Fibroblast of gingiva (primary cell): ENCODE measurements around the gene TRUB1.
"Not testable (repeated sequence)": the region's sequence is repeated elsewhere in the genome, so short reads cannot be mapped to it uniquely, and the experiment has no call there.

Experiments
- DNase-seq: peaks from one replicate; pipeline ENCODE4 v3.0.0-alpha.2; 2011; ENCODE audit warnings: low read depth

Gene TRUB1

DNA sequence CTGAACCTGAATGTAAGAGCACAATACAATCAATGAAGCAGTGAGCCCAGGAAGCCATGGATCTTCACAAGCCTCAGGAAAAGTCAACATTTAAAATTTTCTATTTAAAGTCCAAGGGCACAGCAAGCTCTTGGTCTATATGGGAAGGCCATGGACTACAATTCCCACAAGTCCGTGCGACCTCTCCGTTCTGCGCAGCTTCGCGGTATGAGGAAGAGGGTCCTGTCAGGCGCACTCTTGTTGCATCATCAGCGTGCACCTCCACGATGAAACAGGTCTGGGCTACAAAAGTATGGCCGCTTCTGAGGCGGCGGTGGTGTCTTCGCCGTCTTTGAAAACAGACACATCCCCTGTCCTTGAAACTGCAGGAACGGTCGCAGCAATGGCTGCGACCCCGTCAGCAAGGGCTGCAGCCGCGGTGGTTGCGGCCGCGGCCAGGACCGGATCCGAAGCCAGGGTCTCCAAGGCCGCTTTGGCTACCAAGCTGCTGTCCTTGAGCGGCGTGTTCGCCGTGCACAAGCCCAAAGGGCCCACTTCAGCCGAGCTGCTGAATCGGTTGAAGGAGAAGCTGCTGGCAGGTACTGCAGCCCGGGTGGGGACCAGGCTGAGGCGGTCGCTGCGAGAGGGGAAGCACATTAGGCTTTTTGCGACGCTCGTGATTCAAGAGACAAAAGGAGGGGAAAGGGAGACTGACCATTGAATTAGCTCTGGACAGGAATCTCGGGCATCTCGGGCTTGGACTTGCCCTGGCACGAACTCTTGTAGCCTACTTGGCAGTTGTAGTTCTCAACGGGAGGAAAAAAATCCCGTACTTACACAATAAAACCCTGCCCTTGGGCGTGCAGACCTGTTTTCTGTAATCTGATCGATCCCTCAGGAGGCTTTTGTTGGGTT lies at the start of gene TRUB1:
Gene TRUB1, plus strand, starts transcription at position 234 of the 894 bp plus-strand sequence. Its CDS starts 59 bp downstream, at position 293.
- peak; percentile 91 for DNase-seq

GRCh38 chr10:114893251-114893650 lies 44.7 kb upstream of the TRUB1 start:
- DNase-seq = no peak

DNA sequence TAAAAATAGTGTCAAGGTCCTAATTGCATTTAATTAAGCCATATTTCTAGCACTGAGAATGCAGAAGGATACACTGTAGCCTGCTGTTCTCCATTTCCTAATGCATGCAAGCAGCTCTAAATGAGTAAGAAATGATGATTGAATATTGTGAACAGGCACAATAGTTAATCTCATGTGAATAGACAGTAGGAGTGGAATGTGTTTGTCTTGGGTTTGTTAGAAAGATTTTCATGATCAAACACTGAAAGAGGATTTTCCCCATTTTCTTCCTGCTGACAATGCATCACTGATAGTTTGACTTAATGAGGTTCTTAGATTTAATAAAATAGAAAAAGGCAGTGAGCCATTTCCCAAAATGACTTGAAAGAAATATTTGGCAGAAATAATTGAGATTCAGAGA lies 43.1 kb upstream of the TRUB1 start:
- no peak for DNase-seq

DNA sequence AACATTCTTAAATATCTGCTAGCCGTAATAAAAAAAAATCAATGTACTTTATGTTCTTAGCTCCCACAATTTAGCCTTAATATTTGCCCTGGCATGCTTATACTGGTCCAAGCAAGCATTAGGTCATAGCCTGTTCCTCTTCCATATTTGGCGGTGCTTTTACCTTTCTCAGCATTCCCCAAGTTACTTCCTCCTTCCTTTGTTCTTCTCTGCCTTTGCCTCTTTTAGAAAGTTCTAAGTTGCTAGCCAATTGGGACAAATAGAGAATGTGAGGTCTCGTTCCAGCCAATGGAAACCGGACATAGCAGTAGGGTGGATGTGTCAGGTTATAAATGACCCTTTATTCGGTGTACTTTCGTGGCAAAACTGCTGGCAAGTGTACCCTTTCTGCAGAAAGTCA lies 41.0 kb upstream of the TRUB1 start:
- DNase-seq = not testable (repeated sequence)

DNA sequence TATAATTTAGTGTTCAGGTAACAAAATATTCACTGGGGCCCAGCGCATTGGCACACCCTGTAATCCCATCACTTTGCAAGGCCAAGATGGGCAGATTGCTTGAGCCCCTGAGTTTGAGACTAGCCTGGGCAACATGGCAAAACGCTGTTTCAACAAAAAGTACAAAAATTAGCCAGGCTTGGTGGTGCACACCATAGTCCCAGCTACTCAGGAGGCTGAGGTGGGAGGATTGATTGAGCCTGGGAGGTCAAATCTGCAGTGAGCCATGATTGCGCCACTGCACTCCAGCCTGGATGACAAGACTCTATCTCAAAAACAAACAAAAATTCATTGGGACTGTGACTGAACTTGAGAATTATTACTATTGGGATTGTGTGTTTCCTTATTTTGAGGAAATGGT lies 40.4 kb upstream of the TRUB1 start:
- no peak for DNase-seq

DNA sequence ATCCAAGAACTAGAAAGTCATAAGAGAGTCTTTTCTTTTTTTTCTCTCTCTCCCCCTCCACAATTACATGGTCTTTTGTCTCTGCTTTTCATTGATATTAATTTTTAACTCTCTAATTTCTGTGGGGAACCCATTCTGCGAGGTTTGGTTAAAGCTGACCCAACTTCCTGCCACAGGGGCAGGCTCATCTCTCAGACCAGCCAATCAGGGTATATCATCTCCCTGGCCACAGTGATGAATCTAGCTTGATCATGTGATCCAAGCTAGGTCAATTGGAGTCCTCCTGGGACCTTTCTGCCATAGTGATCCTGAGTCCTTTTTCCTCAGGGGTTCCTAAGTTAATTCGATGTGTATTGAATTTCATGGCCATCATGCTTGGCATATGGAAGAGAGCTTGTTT lies 38.0 kb upstream of the TRUB1 start:
- DNase-seq = no peak

GRCh38 chr10:114900658-114901057 lies 37.3 kb upstream of the TRUB1 start:
- DNase-seq = no peak

DNA sequence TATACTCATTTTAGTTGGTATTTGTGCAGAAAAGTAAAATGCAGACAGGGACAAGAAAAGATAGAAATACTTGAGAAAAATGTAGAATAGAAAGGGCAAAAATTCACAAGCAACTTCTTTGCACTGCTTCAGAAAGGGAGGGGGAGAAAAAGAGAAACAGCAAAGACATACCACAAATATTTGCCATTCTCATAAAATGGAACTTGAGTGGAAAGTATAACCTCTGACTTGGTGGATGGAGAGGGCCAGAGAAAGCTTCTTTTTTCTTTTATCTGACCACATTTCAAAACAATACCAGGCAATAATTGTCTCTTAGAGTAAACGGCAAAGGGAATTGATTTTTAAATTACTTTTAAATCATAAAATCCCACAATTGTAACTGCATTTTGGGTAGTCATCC lies 35.8 kb upstream of the TRUB1 start:
- no peak for DNase-seq

DNA sequence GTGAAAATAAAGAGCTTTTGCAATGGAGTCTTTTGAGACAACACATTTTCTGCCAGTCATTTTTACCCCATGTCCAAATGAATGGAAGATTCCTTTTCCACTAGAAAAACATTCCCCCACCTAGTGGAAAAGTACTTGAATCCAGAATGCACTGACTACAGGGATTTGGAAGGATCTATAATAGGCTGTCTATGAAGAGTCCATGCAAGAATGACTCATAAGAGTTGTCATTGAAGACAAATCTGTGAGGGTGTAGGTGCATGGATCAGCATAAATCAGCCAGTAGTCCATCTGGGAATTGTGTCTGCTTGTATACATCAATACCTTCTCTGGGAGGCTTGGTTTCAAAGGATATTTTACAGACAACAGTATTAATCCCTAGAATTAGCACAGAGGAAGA lies 32.5 kb upstream of the TRUB1 start:
- DNase-seq = no peak

- no peak for DNase-seq
Measured at GRCh38 chr10:114906981-114907380, 31.0 kb upstream of the TRUB1 start.

DNA sequence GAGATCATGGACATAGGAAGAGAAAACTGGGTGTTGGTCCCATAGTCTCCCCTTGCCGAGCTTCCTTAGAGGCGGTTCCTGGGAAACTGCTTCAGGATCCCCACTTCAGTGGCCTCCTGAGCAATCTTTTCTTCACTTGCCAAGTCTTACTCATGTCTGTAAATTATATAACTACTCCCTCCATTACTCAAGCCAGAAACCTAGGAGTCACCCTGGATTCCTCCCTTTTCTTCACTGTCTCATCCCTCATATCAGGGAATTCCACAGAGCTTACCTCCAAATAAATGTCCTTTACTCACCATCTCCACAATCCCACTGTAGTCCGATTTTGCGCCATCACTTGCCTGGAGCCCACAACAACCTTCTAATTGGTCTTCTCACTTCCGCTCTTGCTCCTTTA lies 29.1 kb upstream of the TRUB1 start:
- no peak for DNase-seq

- DNase-seq = no peak
Measured at GRCh38 chr10:114911052-114911711, 26.8 kb upstream of the TRUB1 start.

DNA sequence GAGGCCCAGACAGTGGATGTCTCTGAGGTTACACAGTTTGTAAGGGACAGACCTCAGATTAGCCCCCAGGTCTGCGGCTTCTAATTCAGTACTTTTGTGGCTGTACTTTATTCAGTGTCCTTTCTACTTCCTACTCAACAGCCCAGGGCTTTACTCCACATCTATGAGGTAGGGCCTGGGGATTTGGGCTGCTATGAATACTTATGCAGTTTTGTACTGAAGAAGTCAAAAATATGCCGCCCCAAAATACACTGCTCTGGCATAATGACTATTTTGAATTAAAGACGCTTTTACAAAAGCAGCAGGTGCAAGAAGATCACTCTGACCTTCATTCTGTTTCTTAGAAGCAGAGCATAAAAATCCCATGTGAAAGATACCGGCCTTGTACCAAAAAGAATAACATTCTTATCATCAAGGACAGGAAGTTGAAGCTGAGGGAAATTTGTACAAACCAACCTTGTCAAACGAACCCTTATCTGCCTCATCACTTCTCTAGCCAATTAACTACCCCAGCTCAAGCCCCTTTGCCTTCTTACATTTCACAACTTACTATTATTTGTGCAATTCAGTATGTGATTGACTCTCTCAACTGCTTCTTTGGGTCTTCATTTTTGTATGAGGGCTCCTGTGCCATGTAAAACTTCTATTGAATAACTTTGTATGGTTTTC lies 26.1 kb upstream of the TRUB1 start:
- no peak for DNase-seq

DNA sequence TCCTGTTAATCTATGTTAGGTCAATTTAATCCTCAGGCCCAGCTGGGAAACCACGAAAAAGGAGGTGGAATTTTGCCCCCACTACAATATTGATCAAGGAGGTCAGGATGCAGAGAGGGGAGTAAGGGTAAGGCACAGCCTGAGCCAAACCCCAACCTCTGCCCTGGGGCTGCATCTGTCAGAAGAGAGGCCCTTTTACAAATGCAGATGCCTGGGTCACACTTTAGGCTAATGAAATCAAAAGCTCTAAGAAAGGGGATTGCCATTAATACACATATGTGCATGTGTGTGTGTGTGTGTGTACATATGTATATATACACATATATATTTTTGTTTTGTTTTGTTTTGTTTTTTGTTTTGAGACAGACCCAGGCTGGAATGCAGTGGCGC lies 25.5 kb upstream of the TRUB1 start:
- no peak for DNase-seq

DNA sequence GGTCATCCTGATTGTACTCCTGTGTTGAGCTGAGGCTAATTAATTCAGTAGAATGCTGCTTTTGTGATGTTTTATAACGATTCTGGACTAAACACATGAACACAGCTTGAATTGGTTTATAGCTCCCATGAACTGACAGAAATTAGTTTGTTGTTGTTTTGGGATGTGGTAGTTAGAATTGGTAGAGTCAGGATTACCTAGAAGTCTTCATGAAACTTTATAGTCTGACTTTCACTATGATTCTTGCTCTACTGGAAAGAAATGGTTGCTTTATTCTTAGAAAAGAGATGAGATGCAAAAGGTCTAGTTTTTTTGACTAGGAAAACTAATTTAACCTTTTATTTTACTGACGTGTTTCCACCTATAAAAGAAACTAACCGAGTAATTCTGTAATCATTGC lies 23.4 kb upstream of the TRUB1 start:
- no peak for DNase-seq

DNA sequence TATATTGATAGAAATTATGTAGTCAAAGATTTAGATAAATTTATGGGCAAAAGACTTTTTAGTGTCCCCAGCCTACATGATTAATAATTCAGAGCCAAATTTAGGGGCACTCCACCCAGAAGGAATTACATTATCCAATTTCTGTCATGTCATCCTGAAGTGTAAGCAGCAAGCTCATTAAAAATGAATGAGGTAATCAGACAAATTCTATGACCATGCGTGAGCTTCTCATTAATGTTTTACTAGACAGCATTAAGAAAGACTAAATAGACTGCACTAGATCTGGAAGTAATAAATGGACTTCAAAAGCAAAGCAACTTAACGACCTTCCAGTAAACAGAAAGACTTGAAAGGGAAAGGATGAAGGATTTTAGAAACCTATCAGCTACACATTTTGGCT lies 22.7 kb upstream of the TRUB1 start:
- DNase-seq = no peak

DNA sequence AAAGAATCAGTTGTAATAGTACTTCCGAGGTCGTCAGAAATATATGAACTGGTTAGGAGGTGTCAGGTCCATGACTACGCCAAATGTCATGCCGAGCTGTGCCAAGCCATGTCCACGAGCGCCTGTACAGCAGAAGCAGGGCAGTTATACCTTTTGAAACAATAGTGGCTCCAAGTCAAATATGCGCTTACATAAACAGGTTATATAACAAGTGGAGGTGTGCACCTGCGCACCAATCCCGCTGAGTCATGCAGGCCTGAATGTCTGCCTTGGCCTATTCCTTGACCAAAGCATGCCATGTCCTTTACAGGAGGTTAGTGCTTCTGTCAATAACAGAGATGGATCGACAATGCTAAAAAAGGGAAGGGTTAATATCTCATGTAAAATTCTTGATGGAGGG lies 21.3 kb upstream of the TRUB1 start:
- DNase-seq = no peak

- DNase-seq = no peak
Measured at GRCh38 chr10:114917459-114917858, 20.5 kb upstream of the TRUB1 start.

- no peak for DNase-seq
Measured at GRCh38 chr10:114917927-114918672, 19.9 kb upstream of the TRUB1 start.

- DNase-seq = no peak
Measured at GRCh38 chr10:114920459-114920858, 17.5 kb upstream of the TRUB1 start.

DNA sequence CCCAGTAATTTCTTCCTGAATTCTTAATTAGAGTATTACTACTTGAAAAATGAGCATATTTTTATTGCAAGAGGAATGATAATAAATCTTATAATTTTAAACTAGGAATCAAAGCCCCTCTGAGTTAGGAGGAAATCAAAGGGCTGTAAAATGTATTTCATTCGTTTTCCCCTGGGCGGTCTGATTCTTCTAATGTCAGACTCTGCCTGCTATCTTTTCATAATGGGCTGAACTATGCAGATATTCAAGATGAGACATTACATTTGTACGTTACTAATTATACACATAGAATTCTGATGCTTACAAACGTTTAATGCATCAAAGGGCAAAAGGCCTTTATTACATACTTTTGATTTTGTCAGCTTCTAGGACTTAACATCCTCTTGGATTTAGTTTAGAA lies 16.0 kb upstream of the TRUB1 start:
- no peak for DNase-seq

GRCh38 chr10:114923551-114923950 lies 14.4 kb upstream of the TRUB1 start:
- no peak for DNase-seq
